ENCODE measurements around the gene LNX1. TPM values are rescaled to one million over a fixed set of nuclear protein-coding genes. Genes with fewer than 3 reads are reported as not detected.

LNX1 gene
- polyA plus RNA-seq, 1 experiment: 2.6 TPM

- POLR2A ChIA-PET: no interaction called here
- no peak for TF ChIP-seq CTCF (IDR thresholded peaks at IDR 0.05; ENCODE audit: low read depth, low read length)
Observed at GRCh38 chr4:53605783-53606182, 14.5 kb upstream of the LNX1 start.

GRCh38 chr4:53602390-53602789 lies 11.1 kb upstream of the LNX1 start:
- H3K27ac ChIP-seq (ENCODE audit: low read depth, low read length): no peak overlapping the region
- no peak overlapping the region for H3K4me3 ChIP-seq (ENCODE audit: low read depth, low read length)
- TF ChIP-seq CTCF (IDR thresholded peaks at IDR 0.05; ENCODE audit: low read depth, low read length): no peak
- no peaks in the 10 kb centered on the region for H3K9me3 ChIP-seq (ENCODE audit: control insufficient read depth, insufficient read depth, low read length)
- ChIA-PET POLR2A (no interaction called here), CTCF (no interaction called here)
- H3K27me3 ChIP-seq (ENCODE audit: control insufficient read depth, insufficient read depth, low read length): no peaks in the 10 kb centered on the region
- DNase-seq (ENCODE audit: low read depth, low spot score): no peak

More at GRCh38 chr4:53605783-53606182, 14.5 kb upstream of the LNX1 start:
- Histone ChIP-seq H3K9me3 (ENCODE audit: control insufficient read depth, insufficient read depth, low read length) (no peaks in the 10 kb centered on the region), H3K27ac (ENCODE audit: low read depth, low read length) (no peak overlapping the region), H3K27me3 (ENCODE audit: control insufficient read depth, insufficient read depth, low read length) (no peaks in the 10 kb centered on the region), H3K4me3 (ENCODE audit: low read depth, low read length) (no peak overlapping the region)
- no peak for DNase-seq (ENCODE audit: low read depth, low spot score)
- CTCF ChIA-PET: no interaction called here

- DNase-seq (ENCODE audit: low read depth, low spot score): no peak
- no peak overlapping the region for H3K27ac ChIP-seq (ENCODE audit: low read depth, low read length)
- ChIA-PET CTCF (no interaction called here), POLR2A (no interaction called here)
- H3K9me3 ChIP-seq (ENCODE audit: control insufficient read depth, insufficient read depth, low read length): no peaks in the 10 kb centered on the region
- TF ChIP-seq CTCF (IDR thresholded peaks at IDR 0.05; ENCODE audit: low read depth, low read length): peak; percentile 34
- H3K4me3 ChIP-seq (ENCODE audit: low read depth, low read length): no peak overlapping the region
- H3K27me3 ChIP-seq (ENCODE audit: control insufficient read depth, insufficient read depth, low read length): no peaks in the 10 kb centered on the region
Observed at GRCh38 chr4:53601251-53601764, 10.0 kb upstream of the LNX1 start.

- no peak for TF ChIP-seq CTCF (IDR thresholded peaks at IDR 0.05; ENCODE audit: low read depth, low read length)
- Histone ChIP-seq H3K4me3 (ENCODE audit: low read depth, low read length) (no peak overlapping the region), H3K27ac (ENCODE audit: low read depth, low read length) (no peak overlapping the region), H3K9me3 (ENCODE audit: control insufficient read depth, insufficient read depth, low read length) (no peaks in the 10 kb centered on the region), H3K27me3 (ENCODE audit: control insufficient read depth, insufficient read depth, low read length) (no peaks in the 10 kb centered on the region)
- CTCF ChIA-PET: no interaction called here
- POLR2A ChIA-PET: no interaction called here
- no peak for DNase-seq (ENCODE audit: low read depth, low spot score)
Observed at GRCh38 chr4:53599632-53600031, 8.3 kb upstream of the LNX1 start.

GRCh38 chr4:53598901-53599300 lies 7.6 kb upstream of the LNX1 start:
- DNase-seq (ENCODE audit: low read depth, low spot score): no peak
- POLR2A ChIA-PET: no interaction called here
- H3K27ac ChIP-seq (ENCODE audit: low read depth, low read length): no peak overlapping the region

More at GRCh38 chr4:53598901-53599300, 7.6 kb upstream of the LNX1 start:
- Histone ChIP-seq H3K9me3 (ENCODE audit: control insufficient read depth, insufficient read depth, low read length) (no peaks in the 10 kb centered on the region), H3K27me3 (ENCODE audit: control insufficient read depth, insufficient read depth, low read length) (no peaks in the 10 kb centered on the region), H3K4me3 (ENCODE audit: low read depth, low read length) (no peak overlapping the region)
- CTCF ChIA-PET: interaction anchor here (0.5 kb wide), 1 partner anchor 401 kb away, joined by 4 read pairs; no protein-coding TSS in a partner anchor
- no peak for TF ChIP-seq CTCF (IDR thresholded peaks at IDR 0.05; ENCODE audit: low read depth, low read length)
